GM12875 (cell line): ENCODE results near the gene AIF1.
A peak's percentile ranks its signal among the peaks of the same experiment; 100 is the strongest.

Source experiments
- H3K4me3 ChIP-seq: one replicate; pipeline ENCODE4 v1.5.1; 2011; ENCODE audit warnings: low read depth, low read length, control low read depth
- TF ChIP-seq, protein P1 (sequence below): IDR thresholded peaks from 2 replicates; pipeline ENCODE4 v1.5.1; 2011; ENCODE audit warnings: low read depth, mild to moderate bottlenecking, control low read depth, inconsistent platforms, low read length, moderate library complexity, borderline replicate concordance; ENCODE audit not compliant: insufficient read depth

Gene AIF1

DNA sequence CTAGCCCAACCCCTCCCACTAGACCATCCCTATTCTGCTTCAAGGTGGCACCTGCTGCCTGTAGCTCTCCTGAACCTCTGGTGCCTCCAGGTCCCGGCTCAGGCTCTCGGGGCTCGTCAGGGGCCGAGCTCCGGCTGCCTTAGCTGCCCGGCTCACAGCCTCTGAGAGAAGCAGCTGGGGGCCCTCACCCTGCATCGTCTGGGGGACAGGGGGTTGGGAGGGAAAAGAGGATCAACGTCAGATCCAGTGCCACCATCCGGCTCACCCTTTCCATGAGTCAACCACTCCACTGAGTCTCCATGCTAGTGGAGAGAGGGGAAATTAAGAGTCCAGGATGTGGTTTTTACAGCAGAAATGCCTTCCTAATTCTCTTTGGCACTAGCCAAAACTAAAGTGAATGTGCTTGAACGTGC lies 24.4 kb downstream of the AIF1 start:
- TF ChIP-seq, protein P1, sequence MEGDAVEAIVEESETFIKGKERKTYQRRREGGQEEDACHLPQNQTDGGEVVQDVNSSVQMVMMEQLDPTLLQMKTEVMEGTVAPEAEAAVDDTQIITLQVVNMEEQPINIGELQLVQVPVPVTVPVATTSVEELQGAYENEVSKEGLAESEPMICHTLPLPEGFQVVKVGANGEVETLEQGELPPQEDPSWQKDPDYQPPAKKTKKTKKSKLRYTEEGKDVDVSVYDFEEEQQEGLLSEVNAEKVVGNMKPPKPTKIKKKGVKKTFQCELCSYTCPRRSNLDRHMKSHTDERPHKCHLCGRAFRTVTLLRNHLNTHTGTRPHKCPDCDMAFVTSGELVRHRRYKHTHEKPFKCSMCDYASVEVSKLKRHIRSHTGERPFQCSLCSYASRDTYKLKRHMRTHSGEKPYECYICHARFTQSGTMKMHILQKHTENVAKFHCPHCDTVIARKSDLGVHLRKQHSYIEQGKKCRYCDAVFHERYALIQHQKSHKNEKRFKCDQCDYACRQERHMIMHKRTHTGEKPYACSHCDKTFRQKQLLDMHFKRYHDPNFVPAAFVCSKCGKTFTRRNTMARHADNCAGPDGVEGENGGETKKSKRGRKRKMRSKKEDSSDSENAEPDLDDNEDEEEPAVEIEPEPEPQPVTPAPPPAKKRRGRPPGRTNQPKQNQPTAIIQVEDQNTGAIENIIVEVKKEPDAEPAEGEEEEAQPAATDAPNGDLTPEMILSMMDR: no peak
- no peak overlapping the region for H3K4me3 ChIP-seq

DNA sequence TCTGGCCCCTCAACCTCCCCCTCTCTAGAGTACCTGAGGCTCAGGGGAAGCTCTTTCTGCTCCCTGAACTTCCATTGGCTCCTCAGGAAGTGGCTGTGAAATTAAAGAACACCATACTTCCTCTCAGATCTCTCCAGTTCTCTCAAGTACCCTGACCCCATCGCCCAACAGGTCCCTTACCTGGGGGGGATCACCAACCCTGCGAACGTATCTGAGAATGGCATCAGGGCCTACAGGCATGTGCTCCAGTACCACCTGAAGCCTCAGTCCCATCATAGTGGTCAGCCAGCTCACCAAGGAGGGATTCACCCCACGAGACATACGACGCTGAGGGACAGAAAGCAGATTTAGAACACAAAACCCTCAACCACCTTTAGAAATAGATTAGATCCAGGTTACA lies 25.6 kb downstream of the AIF1 start:
- TF ChIP-seq, protein P1: no peak
- H3K4me3 ChIP-seq: no peak overlapping the region

DNA sequence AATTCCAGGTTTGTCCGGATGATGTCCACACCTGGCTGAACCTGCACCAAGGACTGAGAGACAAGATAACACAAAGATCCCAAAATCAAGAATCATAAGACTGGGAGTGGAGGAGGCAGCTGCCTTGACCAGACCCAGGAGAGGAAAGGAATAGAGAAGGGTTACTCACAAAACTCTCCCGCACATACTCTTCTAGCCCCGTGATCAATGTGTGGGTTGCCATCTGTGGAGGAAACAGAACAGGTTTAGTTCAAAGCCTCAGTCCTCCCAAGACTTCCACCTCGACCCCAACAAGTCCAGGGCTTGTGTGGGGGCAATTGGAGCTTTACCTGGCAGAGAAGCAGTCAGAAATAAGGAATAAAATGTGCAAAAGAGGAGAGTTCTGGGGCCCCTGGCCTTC lies 26.3 kb downstream of the AIF1 start:
- TF ChIP-seq, protein P1: no peak
- no peak overlapping the region for H3K4me3 ChIP-seq

DNA sequence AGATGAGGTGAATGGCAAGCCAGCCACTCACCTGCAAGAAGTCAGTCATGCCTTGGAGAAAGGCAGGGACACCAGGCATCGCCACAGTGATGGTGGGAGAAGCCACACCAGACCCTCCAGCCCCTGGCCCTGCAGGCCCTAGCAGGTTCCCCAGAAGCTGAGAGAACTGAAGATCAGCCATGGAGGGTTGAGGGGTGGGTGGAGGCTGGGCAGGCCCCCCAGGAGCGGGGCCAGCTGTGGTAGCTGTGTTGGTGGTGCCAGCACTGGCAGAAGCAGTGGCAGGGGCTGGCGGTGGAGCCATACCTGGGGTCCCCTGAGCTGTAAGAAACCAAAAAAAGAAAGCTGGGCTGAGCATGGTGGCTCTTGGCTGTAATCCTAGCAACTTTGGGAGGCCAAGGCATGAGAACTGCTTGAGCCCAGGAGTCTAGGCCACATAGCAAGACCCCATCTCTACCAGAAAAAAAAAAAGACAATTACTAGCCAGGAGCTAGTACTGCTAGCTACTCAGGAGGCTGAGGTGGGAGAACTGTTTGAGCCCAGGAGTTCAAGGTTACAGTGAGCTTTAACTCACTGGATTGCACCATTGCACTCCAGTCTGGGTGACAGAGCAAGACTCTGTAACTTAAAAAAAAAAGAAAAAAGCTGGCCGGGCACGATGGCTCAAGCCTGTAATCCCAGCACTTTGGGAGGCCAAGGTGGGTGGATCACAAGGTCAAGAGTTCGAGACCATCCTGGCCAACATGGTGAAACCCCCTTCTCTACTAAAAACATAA lies 27.9 kb downstream of the AIF1 start:
- H3K4me3 ChIP-seq: no peak overlapping the region
- TF ChIP-seq, protein P1: no peak

DNA sequence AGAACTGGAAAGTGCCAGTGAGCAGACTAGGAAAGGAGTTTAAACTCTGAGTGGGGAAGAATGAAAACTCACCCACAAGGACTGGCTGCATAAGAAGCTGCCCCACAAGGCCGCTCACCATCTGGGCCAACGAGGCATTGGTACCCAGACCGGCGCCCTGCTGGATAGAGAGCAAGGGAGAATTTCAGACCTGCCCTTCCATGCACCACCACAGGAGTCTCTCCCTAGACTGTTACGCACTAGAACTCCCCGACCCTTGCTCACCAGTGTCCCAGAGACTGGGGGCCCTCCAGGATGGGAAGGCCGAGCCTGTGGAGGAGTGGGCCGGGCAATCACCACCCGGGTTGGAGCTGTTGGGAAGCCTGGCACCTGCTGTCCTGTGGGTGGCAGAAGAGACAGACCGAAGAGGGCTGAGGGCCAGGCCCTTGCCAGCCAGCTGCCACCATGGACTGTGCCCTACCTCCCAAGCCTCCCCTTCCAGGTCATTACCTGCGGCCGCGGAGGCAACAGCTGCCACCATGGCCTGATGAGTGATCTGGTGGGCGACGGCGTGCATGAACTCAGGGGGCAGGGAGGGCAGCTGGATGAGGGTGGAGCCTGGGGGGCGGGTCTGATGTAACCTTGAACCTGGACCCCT lies 28.9 kb downstream of the AIF1 start:
- no peak overlapping the region for H3K4me3 ChIP-seq

DNA sequence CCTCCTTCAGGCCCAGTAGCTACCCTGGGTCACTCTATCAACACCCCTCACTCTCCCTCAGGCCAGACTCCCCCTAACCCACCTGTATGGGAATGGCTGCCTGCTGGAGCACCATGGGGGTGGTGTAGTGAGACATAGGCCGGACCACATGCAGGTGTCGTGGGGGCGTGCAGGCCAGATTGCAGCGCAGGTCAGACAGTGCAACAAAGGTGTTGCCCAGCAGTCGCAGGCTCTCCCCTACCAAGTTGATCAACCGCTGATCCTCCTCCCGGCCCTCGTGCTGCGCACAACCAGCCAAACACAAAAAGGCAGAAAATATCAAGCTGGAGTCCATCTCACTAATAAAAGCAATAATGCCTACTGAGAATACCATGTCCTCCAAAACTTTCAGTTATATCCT lies 30.3 kb downstream of the AIF1 start:
- TF ChIP-seq, protein P1: no peak
- H3K4me3 ChIP-seq: no peak overlapping the region

More for the DNA sequence above, 28.9 kb downstream of the AIF1 start:
- TF ChIP-seq, protein P1: no peak

DNA sequence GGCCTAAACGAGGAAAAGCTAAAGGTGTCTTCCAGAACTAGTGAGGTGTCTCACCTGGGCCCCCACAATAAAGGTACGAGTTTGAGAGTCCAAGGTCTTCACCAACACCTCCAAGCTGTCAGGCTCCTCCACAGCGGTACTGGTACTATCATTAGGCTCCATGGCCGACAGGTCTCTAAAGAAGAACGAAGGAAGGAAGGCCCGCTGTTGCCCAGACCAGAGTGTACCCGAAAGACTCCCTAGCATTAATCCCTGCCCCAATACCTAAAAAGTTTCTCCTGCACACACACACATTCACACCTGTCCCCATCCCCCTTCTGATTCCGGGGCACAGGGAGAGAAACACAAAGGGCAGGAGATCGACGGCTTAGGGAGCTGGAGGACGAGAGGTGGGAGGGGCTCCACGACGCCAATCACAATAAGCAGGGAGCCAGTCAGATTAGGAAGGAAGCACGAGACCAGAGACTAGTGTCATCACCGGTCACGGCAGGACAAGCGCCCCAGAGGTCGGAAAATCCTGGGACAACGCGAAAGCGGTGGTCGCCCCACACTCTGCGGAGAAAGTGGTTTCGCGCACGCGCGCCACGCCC lies 36.7 kb downstream of the AIF1 start:
- H3K4me3 ChIP-seq: peak overlapping the region; percentile 50
- TF ChIP-seq, protein P1: no peak
